Raji (cell line): ENCODE measurements around the gene POLRMT.

ENCODE experiments used
- POLR2A ChIP-seq: IDR thresholded peaks from 2 replicates; pipeline ENCODE4 v1.6.1; 2011; ENCODE audit warnings: low read depth, low read length, control low read depth; ENCODE audit not compliant: insufficient read depth

The POLRMT gene

GRCh38 chr19:612941-613340 is 20.4 kb downstream of the POLRMT start:
- no peak for TF ChIP-seq POLR2A

- TF ChIP-seq POLR2A: no peak
Observed at GRCh38 chr19:611481-611868, 21.9 kb downstream of the POLRMT start.

- TF ChIP-seq POLR2A: no peak
Observed at GRCh38 chr19:610801-611480, 22.4 kb downstream of the POLRMT start.

GRCh38 chr19:610071-610800 is 23.1 kb downstream of the POLRMT start:
- TF ChIP-seq POLR2A: no peak

- no peak for TF ChIP-seq POLR2A
Observed at GRCh38 chr19:609004-609346, 24.4 kb downstream of the POLRMT start.

GRCh38 chr19:608155-609003 is 25.0 kb downstream of the POLRMT start:
- no peak for TF ChIP-seq POLR2A

- TF ChIP-seq POLR2A: no peak
Observed at GRCh38 chr19:607301-608154, 25.8 kb downstream of the POLRMT start.

GRCh38 chr19:604355-604754 is 29.0 kb downstream of the POLRMT start:
- no peak for TF ChIP-seq POLR2A

- no peak for TF ChIP-seq POLR2A
Observed at GRCh38 chr19:602391-603301, 30.7 kb downstream of the POLRMT start.

- no peak for TF ChIP-seq POLR2A
Observed at GRCh38 chr19:601790-602189, 31.5 kb downstream of the POLRMT start.

GRCh38 chr19:601310-601709 is 32.0 kb downstream of the POLRMT start:
- TF ChIP-seq POLR2A: no peak

- TF ChIP-seq POLR2A: no peak
Observed at GRCh38 chr19:597406-598315, 35.7 kb downstream of the POLRMT start.

GRCh38 chr19:596263-596655 is 37.1 kb downstream of the POLRMT start:
- no peak for TF ChIP-seq POLR2A
